SKM-1 treated with dmso at 0.1 percent for 144 hours (cell line): ENCODE measurements around the gene SAMD9.
A peak's percentile ranks its signal among the peaks of the same experiment; 100 is the strongest.
"Not testable (repeated sequence)": the region's sequence is repeated elsewhere in the genome, so short reads cannot be mapped to it uniquely, and the experiment has no call there.

Source experiments
- DNase-seq: peaks from one replicate; lab custom pipeline; 2025; ENCODE audit not compliant: unreplicated experiment; lab: John Stamatoyannopoulos, UW

SAMD9 gene

GRCh38 chr7:93117852-93118530 lies at the start of gene SAMD9:
TSS of gene SAMD9 (minus strand) at chr7:93117979. CDS start at chr7:93106097, 11,882 bp downstream.
- DNase-seq, result peak; percentile 63

- DNase-seq, result no peak
Measured at GRCh38 chr7:93165447-93165846, 47.7 kb upstream of the SAMD9 start.

DNA sequence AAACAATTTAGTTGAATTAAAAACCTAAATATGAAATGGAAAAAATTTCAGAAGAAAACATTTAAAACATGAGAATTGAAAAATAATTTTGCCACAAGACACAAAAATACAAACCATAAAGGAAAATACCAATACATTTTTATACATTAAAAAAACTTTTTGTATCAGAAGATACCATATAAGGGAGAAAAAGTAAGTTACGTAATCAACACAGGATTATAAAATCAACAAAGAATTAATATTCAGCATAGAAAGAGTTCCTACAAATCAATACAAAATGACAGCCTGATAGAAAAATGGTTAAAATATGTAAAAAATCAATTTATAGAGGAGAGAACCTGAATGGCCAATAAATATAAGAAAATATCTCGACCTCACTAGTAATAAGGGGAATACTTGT lies 47.0 kb upstream of the SAMD9 start:
- no peak for DNase-seq

DNA sequence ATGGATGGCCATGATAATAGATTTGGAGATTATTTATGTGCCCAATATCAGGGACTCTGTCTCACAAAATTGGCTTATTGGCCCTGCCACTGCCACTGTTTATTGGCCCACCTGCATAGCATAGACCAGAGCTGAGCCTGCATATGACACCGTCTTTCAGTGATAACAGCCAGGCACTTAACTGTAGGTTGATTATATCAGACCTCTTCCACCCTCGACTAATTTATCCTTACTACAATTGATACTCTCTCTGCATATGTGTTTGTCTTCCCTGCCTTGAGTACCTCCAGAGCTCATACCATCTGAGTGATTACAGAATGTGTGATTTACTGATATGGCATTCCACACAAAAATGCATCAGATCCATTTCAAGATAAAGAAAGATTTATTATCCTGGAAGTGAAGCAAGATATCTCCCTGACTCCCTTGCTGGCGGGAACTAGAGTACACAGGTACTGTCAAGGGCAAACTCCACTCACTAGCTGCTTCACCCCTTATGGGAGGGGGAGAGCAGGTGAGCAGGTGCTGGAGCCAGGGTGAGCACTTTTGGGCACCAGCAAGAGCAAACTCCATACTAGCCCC lies 43.5 kb upstream of the SAMD9 start:
- no peak for DNase-seq

- no peak for DNase-seq
Measured at GRCh38 chr7:93160410-93160809, 42.6 kb upstream of the SAMD9 start.

DNA sequence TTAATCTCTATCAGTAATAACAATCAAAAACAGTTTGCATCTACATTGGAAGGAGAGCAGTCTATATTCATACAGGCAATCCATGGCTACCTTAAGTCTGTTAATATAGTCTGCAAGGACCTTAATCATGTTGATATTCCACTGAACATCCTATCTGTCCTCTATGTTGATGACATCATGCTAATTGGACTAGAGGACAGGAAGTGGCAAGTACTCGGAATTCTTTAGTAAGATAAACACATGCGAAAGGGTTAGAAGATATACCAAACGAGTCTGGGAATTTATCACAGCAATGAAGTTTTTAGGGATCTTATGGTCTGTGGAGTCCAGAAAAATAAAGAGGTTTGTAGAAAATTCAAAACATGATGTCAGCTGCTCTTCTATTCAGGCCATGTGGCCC lies 41.7 kb upstream of the SAMD9 start:
- no peak for DNase-seq

DNA sequence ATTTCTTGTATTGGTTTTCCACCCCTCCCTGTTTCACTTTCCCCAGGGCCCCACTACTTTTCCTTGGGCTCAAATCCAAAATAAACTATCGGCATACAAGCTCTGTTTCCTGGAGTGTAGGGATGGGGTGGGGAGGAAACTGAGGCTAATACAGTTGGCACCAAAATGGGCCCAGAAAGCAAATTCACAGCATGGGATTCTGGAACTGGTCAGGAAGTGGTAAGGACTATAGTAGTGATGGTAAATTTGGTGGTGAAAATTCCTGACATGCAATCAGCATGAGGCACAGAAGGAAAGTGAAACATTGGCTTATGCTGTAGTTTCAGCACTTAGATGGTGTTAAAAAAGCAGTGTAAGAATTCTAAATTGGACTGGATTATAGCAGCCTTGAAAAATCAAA lies 39.1 kb upstream of the SAMD9 start:
- no peak for DNase-seq

DNA sequence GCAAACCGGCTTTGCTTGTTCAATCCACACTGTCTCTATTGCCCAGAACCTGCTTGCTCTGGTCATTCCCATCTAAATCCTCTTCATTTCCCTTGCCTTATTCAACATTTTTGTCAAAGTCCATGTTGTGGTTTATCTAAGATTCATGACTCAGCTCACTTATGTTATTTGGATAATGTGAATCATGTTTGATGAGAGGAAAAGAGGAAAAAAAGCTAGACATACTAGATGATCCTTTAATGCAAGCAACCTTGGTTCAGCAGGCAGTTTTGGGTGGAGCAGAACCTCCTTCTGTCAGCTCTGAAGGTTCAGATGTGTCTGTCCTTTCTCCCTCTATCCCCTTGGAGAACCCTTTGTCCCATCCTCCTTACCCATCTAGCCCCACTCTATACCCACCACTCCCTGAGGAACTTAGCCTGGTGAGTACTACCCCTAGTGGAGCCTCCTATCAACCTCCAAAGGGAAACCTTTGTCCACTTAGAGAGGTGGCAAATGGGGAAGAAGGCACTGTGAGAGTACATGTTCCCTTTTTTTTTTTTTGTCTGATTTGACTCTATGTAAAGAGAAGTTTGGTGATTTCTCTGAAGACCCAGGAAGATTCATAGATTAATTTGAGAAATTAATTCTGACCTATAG lies 32.5 kb upstream of the SAMD9 start:
- peak; percentile 9 for DNase-seq

DNA sequence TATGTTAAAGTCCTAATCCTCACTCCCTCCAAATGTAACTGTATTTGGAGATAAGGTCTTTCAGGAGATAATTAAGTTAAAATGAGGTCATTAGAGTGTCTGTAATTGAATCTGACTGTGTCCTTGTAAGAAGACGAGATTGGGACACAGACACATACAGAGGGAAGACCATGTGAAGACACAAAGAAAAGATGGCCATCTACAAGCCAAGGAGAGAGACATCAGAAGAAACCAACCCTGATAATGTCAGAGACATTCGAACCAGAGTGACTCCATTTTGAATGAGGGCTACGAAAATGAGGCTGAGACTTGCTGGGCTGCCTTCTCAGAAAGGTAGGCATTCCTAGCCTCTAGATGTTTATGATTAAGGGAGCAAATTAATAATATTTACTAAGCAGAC lies 30.9 kb upstream of the SAMD9 start:
- DNase-seq, result no peak

- peak; percentile 35 for DNase-seq
Measured at GRCh38 chr7:93148144-93148543, 30.4 kb upstream of the SAMD9 start, which contains the start of gene SAMD9L. TSS of gene SAMD9L (minus strand) at chr7:93148385. CDS start at chr7:93135971, 12,414 bp downstream.

GRCh38 chr7:93147363-93147762 lies 29.6 kb upstream of the SAMD9 start:
- DNase-seq, result no peak

DNA sequence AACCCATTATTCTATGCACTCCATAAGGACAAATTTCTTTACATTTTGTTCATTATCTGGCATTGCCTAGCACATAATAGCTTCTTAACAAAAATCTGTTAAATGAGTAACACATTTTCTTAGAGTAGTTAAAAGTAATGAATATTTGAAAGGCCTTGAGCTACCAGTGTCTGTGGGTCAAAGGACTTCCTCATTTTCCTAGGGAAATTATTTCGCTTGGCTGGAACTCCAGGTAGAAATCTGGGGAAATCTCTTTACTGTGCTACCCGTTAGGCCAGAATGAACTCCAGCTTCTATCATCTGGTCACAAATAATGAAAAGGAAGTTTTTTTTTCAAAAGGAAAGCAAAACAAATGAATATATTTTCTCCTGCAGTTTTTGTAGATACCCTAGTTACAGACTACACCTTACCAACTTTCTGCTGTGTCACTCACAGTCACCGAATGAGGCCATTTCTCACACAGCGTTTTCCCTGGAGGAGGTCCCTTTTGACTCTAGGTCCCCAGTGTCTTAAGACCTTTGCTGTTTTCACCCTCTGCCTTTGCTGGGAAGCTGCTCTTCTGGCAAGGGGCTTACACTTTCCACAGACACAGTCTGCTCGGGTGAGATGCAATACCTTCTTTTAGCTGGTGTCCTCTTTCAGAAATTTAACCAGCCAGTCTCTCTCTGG lies 28.8 kb upstream of the SAMD9 start:
- DNase-seq, result no peak

GRCh38 chr7:93146036-93146435 lies 28.3 kb upstream of the SAMD9 start:
- DNase-seq, result no peak

GRCh38 chr7:93145354-93145753 lies 27.6 kb upstream of the SAMD9 start:
- peak; percentile 39 for DNase-seq

DNA sequence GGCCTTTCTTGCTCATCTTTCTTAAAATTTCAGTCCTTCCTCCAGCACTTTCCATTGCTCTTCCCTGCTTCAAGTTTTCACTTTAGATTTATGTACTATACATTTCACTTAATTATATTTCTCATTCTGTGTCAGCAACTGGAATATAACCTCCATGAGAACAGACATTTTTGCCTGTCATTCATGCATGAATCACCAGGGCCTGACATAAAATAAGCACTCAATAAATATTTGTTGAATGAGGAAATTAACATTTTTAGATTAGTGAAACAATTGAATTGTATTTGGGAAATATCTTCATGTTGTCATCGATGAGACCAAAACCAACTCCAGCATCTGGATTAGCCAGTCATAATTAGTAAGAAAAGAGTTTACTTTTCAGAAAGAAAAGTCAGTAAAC lies 24.3 kb upstream of the SAMD9 start:
- DNase-seq, result no peak

DNA sequence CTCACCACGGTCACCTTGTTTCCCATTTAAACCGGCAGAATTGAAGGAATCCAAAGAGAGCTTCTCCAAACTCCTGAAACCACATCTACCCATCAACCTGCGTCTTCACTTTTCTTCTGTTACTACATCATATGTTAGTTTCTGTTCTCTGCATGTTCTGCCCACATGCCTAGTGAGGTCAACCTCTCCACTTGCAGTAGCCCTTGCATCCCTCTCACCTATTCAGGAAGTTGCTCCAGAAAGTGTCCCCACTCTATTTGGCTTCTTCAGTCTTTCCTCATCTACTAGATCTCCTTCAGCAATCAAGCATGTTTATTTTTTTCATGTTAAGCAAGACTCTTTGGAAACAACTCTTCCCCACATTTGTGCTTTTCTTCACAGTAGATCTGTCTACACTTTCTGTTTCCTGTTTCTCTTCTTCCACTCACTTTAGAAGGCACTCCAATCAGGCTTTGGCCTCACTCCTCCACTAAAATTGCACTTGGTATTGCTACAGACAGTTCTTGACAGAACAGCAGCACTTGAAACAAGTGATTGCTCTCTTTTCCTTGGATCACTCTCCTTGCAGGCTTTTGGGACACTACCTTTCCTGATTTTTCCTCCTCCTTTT lies 22.9 kb upstream of the SAMD9 start:
- DNase-seq, result no peak

DNA sequence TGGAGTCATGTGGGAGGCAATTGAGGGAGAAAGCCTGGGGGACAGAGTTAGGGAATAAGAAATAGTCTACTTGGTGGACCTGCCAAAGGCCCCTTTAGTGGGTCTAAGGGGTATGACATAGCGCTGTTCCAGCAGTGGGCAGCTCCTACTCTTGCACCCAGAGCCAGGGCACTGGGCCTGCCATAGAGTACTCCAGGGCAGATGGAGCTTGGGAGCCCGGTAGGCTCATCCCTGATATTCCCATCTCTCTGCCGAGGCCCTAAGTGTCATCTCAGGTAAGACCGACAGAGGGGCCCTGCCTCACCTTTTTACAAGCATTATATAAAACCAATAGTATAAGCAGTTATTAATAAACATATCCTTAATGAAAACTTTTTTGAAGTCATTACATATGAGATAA lies 20.8 kb upstream of the SAMD9 start:
- DNase-seq, result no peak

GRCh38 chr7:93133005-93133404 lies 15.2 kb upstream of the SAMD9 start:
- DNase-seq, result no peak

- no peak for DNase-seq
Measured at GRCh38 chr7:93132216-93132615, 14.4 kb upstream of the SAMD9 start.

DNA sequence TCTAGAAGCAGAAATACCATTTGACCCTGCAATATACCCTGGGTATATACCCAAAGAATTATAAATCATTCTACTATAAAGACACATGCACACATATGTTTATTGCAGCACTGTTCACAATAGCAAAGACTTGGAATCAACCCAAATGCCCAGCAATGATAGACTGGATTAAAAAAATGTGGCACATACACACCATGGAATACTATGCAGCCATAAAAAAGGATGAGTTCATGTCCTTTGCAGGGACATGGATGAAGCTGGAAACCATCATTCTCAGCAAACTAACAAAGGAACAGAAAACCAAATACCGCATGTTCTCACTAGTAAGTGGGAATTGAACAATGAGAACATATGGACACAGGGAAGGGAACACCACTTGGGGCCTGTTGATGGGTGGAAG lies 9.2 kb upstream of the SAMD9 start:
- DNase-seq, result not testable (repeated sequence)

DNA sequence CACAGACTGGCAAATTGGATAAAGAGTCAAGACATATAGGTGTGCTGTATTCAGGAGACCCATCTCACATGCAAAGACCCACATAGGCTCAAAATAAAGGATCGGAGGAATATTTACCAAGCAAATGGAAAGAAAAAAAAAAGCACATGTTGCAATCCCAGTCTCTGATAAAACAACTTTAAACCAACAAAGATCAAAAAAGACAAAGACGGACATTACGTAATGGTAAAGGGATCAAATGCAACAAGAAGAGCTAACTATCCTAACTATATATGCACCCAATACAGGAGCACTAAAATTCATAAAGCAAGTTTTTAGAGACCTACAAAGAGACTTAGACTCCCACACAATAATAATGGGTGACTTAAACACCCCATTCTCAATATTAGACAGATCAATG lies 5.8 kb upstream of the SAMD9 start:
- not testable (repeated sequence) for DNase-seq
